HepG2 (cell line): ENCODE data around the gene INTS3. TPM values are rescaled to one million over a fixed set of nuclear protein-coding genes. Genes with fewer than 3 reads are reported as not detected.

Experiments
- ATAC-seq: fragments of 200-7000 bp; cut with Tn5 transposase; 3 replicates; pipeline ENCODE4 v1.9.1; 2020; ENCODE audit warnings: mild to moderate bottlenecking, moderate library complexity
- BruUV-seq: library from RNA; stranded (reverse); fragments of 400-500 nt; replicated peaks from 2 replicates; lab custom pipeline; 2021; lab: Mats Ljungman, UMichigan
- CTCF ChIA-PET: fragments of 300-600 bp; formaldehyde crosslinking; extraction: SDS; loops from one replicate; lab custom pipeline; 2021; ENCODE audit warnings: low total read pairs, inconsistent platforms, low intra/inter-chr PET ratio; lab: Yijun Ruan, JAX
- POLR2A ChIA-PET: fragments of 350-600 bp; sonication (Branson Sonifier 250); formaldehyde crosslinking; loops from one replicate; lab custom pipeline; 2020; ENCODE audit warnings: antibody characterized with exemption, inconsistent platforms; lab: Yijun Ruan, JAX
- DNase-seq: peaks from one replicate; pipeline ENCODE4 v3.0.0-alpha.2; 2015; ENCODE audit warnings: low spot score
- FAIRE-seq: peaks from 3 replicates; lab custom pipeline; 2011; peaks lifted over from hg19 to GRCh38; lab: Jason Lieb, UNC
- H2AFZ ChIP-seq: one replicate; pipeline ENCODE4 v1.6.1; 2011; ENCODE audit warnings: low read length, inconsistent platforms
- H3K27ac ChIP-seq: fragments of 300-600 bp; 3 replicates; pipeline ENCODE4 v1.8.0; 2011; ENCODE audit warnings: mixed run types, mild to moderate bottlenecking, mixed read lengths, low read length, inconsistent platforms; ENCODE audit not compliant: insufficient read depth; ENCODE audit errors: extremely low read length
- H3K27me3 ChIP-seq, 2 experiments: fragments of 200-600 bp in 1 of 2; 2 replicates in 1 of 2; 3 replicates in 1 of 2; pipeline versions ENCODE4 v1.6.0 to v1.8.0; 2011; ENCODE audit warnings: low read length in 2 of 2, mild to moderate bottlenecking in 2 of 2, moderate library complexity in 2 of 2, inconsistent platforms in 1 of 2; ENCODE audit not compliant: insufficient read depth in 2 of 2, control insufficient read depth in 1 of 2
- H3K36me3 ChIP-seq, 2 experiments: fragments of 200-600 bp in 1 of 2; replicated peaks in 1 of 2; 2 replicates in 1 of 2; 3 replicates in 1 of 2; pipeline versions ENCODE4 v1.5.1 to v1.8.0; 2011; ENCODE audit warnings: low read length in 2 of 2, inconsistent platforms in 1 of 2; ENCODE audit not compliant: insufficient read depth in 2 of 2, control insufficient read depth in 1 of 2
- H3K4me1 ChIP-seq: 2 replicates; pipeline ENCODE4 v1.5.1; 2012; ENCODE audit warnings: low read length, inconsistent platforms; ENCODE audit not compliant: insufficient read depth
- H3K4me2 ChIP-seq: 2 replicates; pipeline ENCODE4 v1.6.0; 2011; ENCODE audit warnings: low read depth, low read length, inconsistent platforms
- H3K4me3 ChIP-seq, 3 experiments: fragments of 200-600 bp in 1 of 3; sonication (generic), shearing (Covaris generic) in 1 of 3; replicated peaks in 1 of 3; 2 replicates each; pipeline ENCODE4 v1.5.1; 2011 to 2016; ENCODE audit warnings: low read length in 3 of 3, inconsistent platforms in 2 of 3, low read depth in 2 of 3, mild to moderate bottlenecking in 2 of 3, control low read depth in 1 of 3, mixed read lengths in 1 of 3; ENCODE audit not compliant: insufficient read depth in 1 of 3
- H3K79me2 ChIP-seq: one replicate; pipeline ENCODE4 v1.6.1; 2011; ENCODE audit warnings: low read length, inconsistent platforms; ENCODE audit not compliant: insufficient read depth
- H3K9ac ChIP-seq: 2 replicates; pipeline ENCODE4 v1.6.0; 2011; ENCODE audit warnings: mild to moderate bottlenecking, low read depth, low read length, inconsistent platforms; ENCODE audit not compliant: insufficient read depth
- H3K9me3 ChIP-seq: 2 replicates; pipeline ENCODE4 v1.5.1; 2012; ENCODE audit warnings: mild to moderate bottlenecking, low read length
- H4K20me1 ChIP-seq: 2 replicates; pipeline ENCODE4 v1.6.0; 2011; ENCODE audit warnings: inconsistent platforms, mild to moderate bottlenecking, low read length, moderate library complexity; ENCODE audit not compliant: insufficient read depth
- AGO1 ChIP-seq: fragments of 200-400 bp; formaldehyde crosslinking; IDR thresholded peaks from 2 replicates; pipeline ENCODE4 v1.6.1; 2017; ENCODE audit warnings: mild to moderate bottlenecking, low read depth, low read length, moderate library complexity; ENCODE audit not compliant: poor library complexity, severe bottlenecking
- AGO2 ChIP-seq: fragments of 200-400 bp; formaldehyde crosslinking; optimal IDR thresholded peaks from 2 replicates; pipeline ENCODE3; 2017; ENCODE audit warnings: mild to moderate bottlenecking, low read depth, low read length, moderate library complexity
- FOXM1 ChIP-seq: sonication (generic); formaldehyde crosslinking; IDR thresholded peaks from 2 replicates; pipeline ENCODE4 v1.5.0; 2020; ENCODE audit warnings: missing genetic modification reagents
- RXRA ChIP-seq: sonication (generic); formaldehyde crosslinking; IDR thresholded peaks from 2 replicates; pipeline ENCODE4 v1.5.1; 2020; ENCODE audit warnings: missing genetic modification reagents
- TCF7L2 ChIP-seq: IDR thresholded peaks from 2 replicates; pipeline ENCODE4 v1.6.1; 2011; ENCODE audit warnings: mild to moderate bottlenecking, low read depth, low read length, moderate library complexity
- ZC3H13 ChIP-seq: sonication (generic); formaldehyde crosslinking; IDR thresholded peaks from 2 replicates; pipeline ENCODE4 v1.8.1; 2023; ENCODE audit warnings: mild to moderate bottlenecking, missing genetic modification reagents, moderate library complexity
- ZNF143 ChIP-seq: sonication (generic); formaldehyde crosslinking; IDR thresholded peaks from 2 replicates; pipeline ENCODE4 v1.4.0; 2020; ENCODE audit warnings: missing genetic modification reagents
- ZNF205 ChIP-seq: IDR thresholded peaks from 2 replicates; pipeline ENCODE4 v1.6.1; 2018; ENCODE audit warnings: missing biosample characterization, missing genetic modification reagents
- ZNF329 ChIP-seq: sonication (generic); formaldehyde crosslinking; IDR thresholded peaks from 2 replicates; pipeline ENCODE4 v1.9.0; 2021; ENCODE audit warnings: low read depth, mild to moderate bottlenecking, missing genetic modification reagents
- ZNF333 ChIP-seq: sonication (generic); formaldehyde crosslinking; IDR thresholded peaks from 2 replicates; pipeline ENCODE4 v1.4.0; 2020; ENCODE audit warnings: mild to moderate bottlenecking, missing genetic modification reagents, borderline replicate concordance
- ZNF468 ChIP-seq: sonication (generic); formaldehyde crosslinking; IDR thresholded peaks from 2 replicates; pipeline ENCODE4 v1.8.0; 2022; ENCODE audit warnings: mild to moderate bottlenecking, moderate library complexity, missing genetic modification reagents
- ZNF883 ChIP-seq: sonication (generic); formaldehyde crosslinking; IDR thresholded peaks from 2 replicates; pipeline ENCODE4 v1.5.1; 2020; ENCODE audit warnings: mild to moderate bottlenecking, missing genetic modification reagents; ENCODE audit errors: not compliant biosample characterization
- ZSCAN9 ChIP-seq: IDR thresholded peaks from 2 replicates; pipeline ENCODE4 v1.6.1; 2016; ENCODE audit warnings: borderline replicate concordance
- WGBS: methylation state at CpG from one replicate; pipeline ENCODE4 v1.1.6; 2017; ENCODE audit warnings: low lambda C conversion rate; 5-methylcytosine and 5-hydroxymethylcytosine counted together
- in situ Hi-C: cut with HindIII; loops from 2 replicates; pipeline ENCODE4 v1.10.0; 2017; ENCODE audit warnings: low pct_unique_long_range_greater_than_20kb; ENCODE audit not compliant: extremely low pct_ligation_motif_present
- intact Hi-C: fragments of 100-400 bp; cut with micrococcal nuclease; formaldehyde crosslinking; loops from one replicate; pipeline ENCODE4 v1.10.0; 2022; ENCODE audit not compliant: unreplicated experiment
- microRNA-seq: library from miRNA; unstranded; fragments of <30 nt; microRNA quantifications from one replicate; pipeline ENCODE4, GENCODE V29; 2020
- polyA plus RNA-seq, 8 experiments: library from polyadenylated mRNA; depleted of rRNA in 3 of 8; stranded (reverse) in 7 of 8; unstranded in 1 of 8; fragments of >200 nt; fragmentation: Illumina TruSeq in 4 of 8; extraction: Trizol in 4 of 8; gene quantifications; 2 replicates each; pipeline versions ENCODE4 v1.2.1 to v1.2.3, GENCODE V29; 2011 to 2016; ENCODE audit warnings: low read depth in 4 of 8, missing spikeins in 1 of 8, mixed read lengths in 1 of 8; ENCODE audit not compliant: insufficient read depth in 1 of 8
- small RNA-seq, 3 experiments: library from RNA; depleted of rRNA; stranded (forward); fragments of <200 nt; gene quantifications; one replicate each; pipeline ENCODE3, GENCODE V24; 2012; ENCODE audit warnings: low read depth in 2 of 3, low replicate concordance in 1 of 3; ENCODE audit not compliant: insufficient read length in 3 of 3, insufficient read depth in 2 of 3
- total RNA-seq, 5 experiments: library from RNA; depleted of rRNA; stranded (reverse); fragments of >200 nt; fragmentation: Illumina TruSeq; extraction: Trizol; gene quantifications; 2 replicates each; pipeline ENCODE4 v1.2.3, GENCODE V29; 2016; ENCODE audit warnings: low read depth in 1 of 5

INTS3 gene
- total and polyA plus RNA-seq, 2 of the 13 experiments (the other 11 are each of a cell fraction or from before 2014, with no cell fraction given): 17.2 to 27.2 TPM

- DNase-seq (no peak), FAIRE-seq (no peak)
- no TSS peak for BruUV-seq
- Histone ChIP-seq H3K4me2 (no peak overlapping the region), H4K20me1 (no peaks in the 10 kb centered on the region), H3K9me3 (no peaks in the 10 kb centered on the region), H3K9ac (no peak overlapping the region), H3K27me3 (no peaks in the 10 kb centered on the region)
- intact Hi-C loops: no loop called here
- TF ChIP-seq AGO2: no peak
- no peak for TF ChIP-seq ZC3H13
- TF ChIP-seq ZNF333 (CRISPR knock-in tag): no peak
- TF ChIP-seq AGO1: no peak
- no peak for TF ChIP-seq TCF7L2
- no peak for TF ChIP-seq ZNF143
- TF ChIP-seq ZNF329 (CRISPR knock-in tag): no peak
- no peak for TF ChIP-seq RXRA (CRISPR knock-in tag)
- TF ChIP-seq FOXM1: no peak
- no peak for TF ChIP-seq ZNF468
- TF ChIP-seq ZNF205: no peak
- no peak for TF ChIP-seq ZSCAN9 (CRISPR knock-in tag)
- TF ChIP-seq ZNF883 (CRISPR knock-in tag): no peak
- TF ChIP-seq, all 625 proteins: peak for 0
- Histone ChIP-seq H3K4me3 (no peak overlapping the region), H3K27ac (no peak overlapping the region), H2AFZ (no peak overlapping the region), H3K4me1 (no peaks in the 10 kb centered on the region), H3K79me2 (no peaks in the 10 kb centered on the region), H3K36me3 (peaks cover 13 to 39% of the 10 kb centered on the region in 2 experiments)
- ChIA-PET CTCF (no interaction called here), POLR2A (no interaction called here)
- ATAC-seq: no peak
- in situ Hi-C loops: no loop called here
- 100% methylated on average over 2 of the region's 2 CpGs for WGBS
Observed at GRCh38 chr1:153818876-153819275, 91.0 kb downstream of the INTS3 start.

Small RNAs within 50 kb of the gene (microRNA-seq; reads per million reads assigned to microRNA genes)
- gene MIR8083: not detected

Small RNAs within 50 kb of the gene (small RNA-seq; reads per million reads assigned to genes)
- 0 reads per million in 3 experiments for gene MIR8083
- 0 reads per million in 3 experiments for gene RF00019
- gene RN7SL372P: 0 reads per million in 3 experiments

Other genes with a start within 250 kb of the INTS3 start
- 85.0 and 87.3 TPM in 2 replicates for gene S100A6, start 192.1 kb upstream of the INTS3 start, total RNA-seq (2016; rRNA removed; fragmentation: Illumina TruSeq; extraction: Trizol)
- 72.9 and 82.2 TPM in 2 replicates for gene S100A6, start 192.1 kb upstream of the INTS3 start, polyA plus RNA-seq (2011; rRNA removed)
- gene S100A5, start 187.1 kb upstream of the INTS3 start, total RNA-seq (2016; rRNA removed; fragmentation: Illumina TruSeq; extraction: Trizol): not detected in 2 replicates
- gene S100A5, start 187.1 kb upstream of the INTS3 start, polyA plus RNA-seq (2011; rRNA removed): not detected in 2 replicates
- 20.2 and 24.5 TPM in 2 replicates for gene S100A4, start 182.2 kb upstream of the INTS3 start, total RNA-seq (2016; rRNA removed; fragmentation: Illumina TruSeq; extraction: Trizol)
- 9.6 and 12.9 TPM in 2 replicates for gene S100A4, start 182.2 kb upstream of the INTS3 start, polyA plus RNA-seq (2011; rRNA removed)
- gene S100A3, start 178.8 kb upstream of the INTS3 start, total RNA-seq (2016; rRNA removed; fragmentation: Illumina TruSeq; extraction: Trizol): 2.5 and 2.8 TPM in 2 replicates
- gene S100A3, start 178.8 kb upstream of the INTS3 start, polyA plus RNA-seq (2011; rRNA removed): 3.6 and 4.5 TPM in 2 replicates
- gene S100A2, start 162.2 kb upstream of the INTS3 start, total RNA-seq (2016; rRNA removed; fragmentation: Illumina TruSeq; extraction: Trizol): 1.2 and 1.4 TPM in 2 replicates
- 1.2 and 1.4 TPM in 2 replicates for gene S100A2, start 162.2 kb upstream of the INTS3 start, polyA plus RNA-seq (2011; rRNA removed)
- 46.0 and 51.2 TPM in 2 replicates for gene S100A16, start 114.9 kb upstream of the INTS3 start, total RNA-seq (2016; rRNA removed; fragmentation: Illumina TruSeq; extraction: Trizol)
- 195 and 203 TPM in 2 replicates for gene S100A16, start 114.9 kb upstream of the INTS3 start, polyA plus RNA-seq (2011; rRNA removed)
- 1.4 and 2.0 TPM in 2 replicates for gene S100A14, start 111.7 kb upstream of the INTS3 start, total RNA-seq (2016; rRNA removed; fragmentation: Illumina TruSeq; extraction: Trizol)
- 7.7 and 10.8 TPM in 2 replicates for gene S100A14, start 111.7 kb upstream of the INTS3 start, polyA plus RNA-seq (2011; rRNA removed)
- 89.5 and 115 TPM in 2 replicates for gene S100A13, start 100.5 kb upstream of the INTS3 start, total RNA-seq (2016; rRNA removed; fragmentation: Illumina TruSeq; extraction: Trizol)
- 172 TPM in 2 replicates for gene S100A13, start 100.5 kb upstream of the INTS3 start, polyA plus RNA-seq (2011; rRNA removed)
- 120 and 151 TPM in 2 replicates for gene S100A1, start 99.6 kb upstream of the INTS3 start, total RNA-seq (2016; rRNA removed; fragmentation: Illumina TruSeq; extraction: Trizol)
- 238 and 251 TPM in 2 replicates for gene S100A1, start 99.6 kb upstream of the INTS3 start, polyA plus RNA-seq (2011; rRNA removed)
- gene CHTOP, start 94.0 kb upstream of the INTS3 start, total RNA-seq (2016; rRNA removed; fragmentation: Illumina TruSeq; extraction: Trizol): 35.4 and 38.0 TPM in 2 replicates
- gene CHTOP, start 94.0 kb upstream of the INTS3 start, polyA plus RNA-seq (2011; rRNA removed): 47.1 and 51.9 TPM in 2 replicates
- gene SNAPIN, start 69.3 kb upstream of the INTS3 start, total RNA-seq (2016; rRNA removed; fragmentation: Illumina TruSeq; extraction: Trizol): 25.7 and 34.3 TPM in 2 replicates
- 21.7 and 23.9 TPM in 2 replicates for gene SNAPIN, start 69.3 kb upstream of the INTS3 start, polyA plus RNA-seq (2011; rRNA removed)
- 366 and 491 TPM in 2 replicates for gene ILF2, start 57.1 kb upstream of the INTS3 start, total RNA-seq (2016; rRNA removed; fragmentation: Illumina TruSeq; extraction: Trizol)
- 206 and 292 TPM in 2 replicates for gene ILF2, start 57.1 kb upstream of the INTS3 start, polyA plus RNA-seq (2011; rRNA removed)
- not detected in 2 replicates for gene NPR1, start 49.4 kb upstream of the INTS3 start, total RNA-seq (2016; rRNA removed; fragmentation: Illumina TruSeq; extraction: Trizol)
- gene NPR1, start 49.4 kb upstream of the INTS3 start, polyA plus RNA-seq (2011; rRNA removed): not detected in 2 replicates
- gene SLC27A3, start 47.4 kb downstream of the INTS3 start, total RNA-seq (2016; rRNA removed; fragmentation: Illumina TruSeq; extraction: Trizol): 1.3 and 4.3 TPM in 2 replicates
- 5.2 and 10.3 TPM in 2 replicates for gene SLC27A3, start 47.4 kb downstream of the INTS3 start, polyA plus RNA-seq (2011; rRNA removed)
- gene GATAD2B, start 194.9 kb downstream of the INTS3 start, total RNA-seq (2016; rRNA removed; fragmentation: Illumina TruSeq; extraction: Trizol): 3.2 and 5.3 TPM in 2 replicates
- 5.1 and 5.2 TPM in 2 replicates for gene GATAD2B, start 194.9 kb downstream of the INTS3 start, polyA plus RNA-seq (2011; rRNA removed)
- gene DENND4B, start 218.7 kb downstream of the INTS3 start, total RNA-seq (2016; rRNA removed; fragmentation: Illumina TruSeq; extraction: Trizol): 8.7 and 15.1 TPM in 2 replicates
- gene DENND4B, start 218.7 kb downstream of the INTS3 start, polyA plus RNA-seq (2011; rRNA removed): 20.3 and 24.3 TPM in 2 replicates
- gene CRTC2, start 230.6 kb downstream of the INTS3 start, total RNA-seq (2016; rRNA removed; fragmentation: Illumina TruSeq; extraction: Trizol): 4.0 and 6.1 TPM in 2 replicates
- 24.2 and 26.7 TPM in 2 replicates for gene CRTC2, start 230.6 kb downstream of the INTS3 start, polyA plus RNA-seq (2011; rRNA removed)
- gene SLC39A1, start 235.5 kb downstream of the INTS3 start, total RNA-seq (2016; rRNA removed; fragmentation: Illumina TruSeq; extraction: Trizol): 47.5 and 78.4 TPM in 2 replicates
- gene SLC39A1, start 235.5 kb downstream of the INTS3 start, polyA plus RNA-seq (2011; rRNA removed): 71.2 and 80.5 TPM in 2 replicates
- 7.8 and 9.9 TPM in 2 replicates for gene CREB3L4, start 239.9 kb downstream of the INTS3 start, total RNA-seq (2016; rRNA removed; fragmentation: Illumina TruSeq; extraction: Trizol)
- gene CREB3L4, start 239.9 kb downstream of the INTS3 start, polyA plus RNA-seq (2011; rRNA removed): 17.4 and 18.7 TPM in 2 replicates
- gene JTB, start 249.6 kb downstream of the INTS3 start, total RNA-seq (2016; rRNA removed; fragmentation: Illumina TruSeq; extraction: Trizol): 66.8 and 99.2 TPM in 2 replicates
- gene JTB, start 249.6 kb downstream of the INTS3 start, polyA plus RNA-seq (2011; rRNA removed): 90.3 and 96.7 TPM in 2 replicates